HG03108 (cell line): Measurements from ENCODE around the gene PPIB.
"Not testable (repeated sequence)": the region's sequence is repeated elsewhere in the genome, so short reads cannot be mapped to it uniquely, and the experiment has no call there.

Experiments used
- ATAC-seq: cut with Tn5 transposase; IDR thresholded peaks from one replicate; pipeline ENCODE4 v1.9.1; 2021; ENCODE audit warnings: moderate library complexity; ENCODE audit not compliant: unreplicated experiment

The PPIB gene

DNA sequence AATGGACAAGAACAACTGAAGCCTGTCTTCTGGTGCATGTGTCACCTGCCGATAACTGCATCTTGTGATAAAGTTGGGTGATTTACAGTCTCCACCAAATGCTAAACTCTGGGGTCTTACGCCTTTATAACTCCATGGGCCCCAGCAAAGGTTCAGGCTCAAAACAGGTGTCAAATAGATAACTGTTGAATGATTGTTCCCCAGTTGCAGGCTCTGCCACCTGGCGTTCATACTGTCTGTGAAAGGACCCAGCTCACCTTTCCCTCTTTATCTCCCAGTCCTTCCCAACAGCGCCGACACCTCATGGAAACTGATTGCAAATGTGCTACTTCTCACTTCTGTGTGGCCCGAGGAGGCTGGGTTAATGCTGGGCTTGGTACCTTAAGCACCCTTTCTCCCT lies 19.5 kb downstream of the PPIB start:
- ATAC-seq, result no peak

DNA sequence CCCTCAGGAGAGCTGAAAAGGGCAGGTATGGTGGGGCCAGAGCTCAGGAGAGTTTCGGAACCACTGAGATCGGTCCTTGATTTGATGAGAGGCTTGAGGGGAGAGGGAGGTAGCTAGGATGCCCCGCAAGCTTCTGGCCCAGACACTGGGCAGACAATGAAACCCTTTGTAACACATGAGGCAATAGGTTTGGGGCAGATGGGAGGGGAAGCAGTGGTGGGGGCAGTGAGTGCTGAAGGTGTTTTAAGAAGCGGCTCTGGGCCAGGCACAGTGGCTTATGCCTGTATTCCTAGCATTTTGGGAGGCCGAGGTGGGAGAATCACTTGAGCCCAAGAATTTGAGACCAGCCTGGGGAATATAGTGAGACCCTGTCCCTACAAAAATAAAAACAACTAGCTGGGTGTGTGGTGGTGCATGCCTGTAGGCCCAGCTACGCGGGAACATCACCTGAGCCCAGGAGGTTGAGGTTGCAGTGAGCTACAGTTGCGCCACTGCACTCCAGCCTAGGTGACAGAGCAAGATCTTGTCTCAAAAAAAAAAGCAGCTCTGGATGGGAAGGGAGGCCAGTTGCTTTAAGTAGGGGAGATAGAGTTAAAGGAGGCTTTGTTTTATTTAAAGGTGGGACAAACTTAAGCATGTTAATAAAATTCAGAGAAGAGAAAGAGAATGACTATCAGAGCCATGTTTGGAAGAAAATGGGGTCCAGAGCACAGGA lies 20.9 kb downstream of the PPIB start:
- no peak for ATAC-seq

DNA sequence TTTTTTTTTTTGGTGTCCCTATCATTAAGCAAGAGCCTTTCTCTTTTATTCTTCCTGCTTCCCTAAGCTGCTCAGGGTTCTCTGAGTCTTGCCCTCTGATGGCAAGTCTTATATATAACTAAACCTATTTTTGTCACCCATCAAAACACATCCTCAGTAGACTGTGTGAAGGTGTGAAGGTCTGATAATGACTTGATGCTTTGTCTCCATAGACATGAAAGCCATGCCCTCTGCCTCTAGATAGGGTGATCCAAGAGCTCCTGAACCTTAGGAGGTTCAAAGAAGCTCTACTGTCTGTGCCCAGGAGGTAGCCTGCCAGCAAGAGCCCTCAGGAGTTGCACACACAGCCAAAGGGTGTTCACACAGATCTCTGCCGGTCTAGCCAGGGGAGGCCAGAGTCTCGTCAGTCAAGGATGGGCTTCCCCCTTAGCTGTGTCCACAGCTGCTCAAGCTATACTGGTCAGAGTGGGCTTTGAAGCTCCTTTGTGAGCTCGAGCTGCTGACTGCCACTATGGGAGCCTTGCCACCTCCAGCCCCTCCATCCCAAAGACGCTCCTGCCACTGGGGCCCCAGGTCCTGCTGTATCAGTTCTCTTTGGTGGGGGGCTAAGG lies 24.4 kb downstream of the PPIB start:
- ATAC-seq, result no peak

DNA sequence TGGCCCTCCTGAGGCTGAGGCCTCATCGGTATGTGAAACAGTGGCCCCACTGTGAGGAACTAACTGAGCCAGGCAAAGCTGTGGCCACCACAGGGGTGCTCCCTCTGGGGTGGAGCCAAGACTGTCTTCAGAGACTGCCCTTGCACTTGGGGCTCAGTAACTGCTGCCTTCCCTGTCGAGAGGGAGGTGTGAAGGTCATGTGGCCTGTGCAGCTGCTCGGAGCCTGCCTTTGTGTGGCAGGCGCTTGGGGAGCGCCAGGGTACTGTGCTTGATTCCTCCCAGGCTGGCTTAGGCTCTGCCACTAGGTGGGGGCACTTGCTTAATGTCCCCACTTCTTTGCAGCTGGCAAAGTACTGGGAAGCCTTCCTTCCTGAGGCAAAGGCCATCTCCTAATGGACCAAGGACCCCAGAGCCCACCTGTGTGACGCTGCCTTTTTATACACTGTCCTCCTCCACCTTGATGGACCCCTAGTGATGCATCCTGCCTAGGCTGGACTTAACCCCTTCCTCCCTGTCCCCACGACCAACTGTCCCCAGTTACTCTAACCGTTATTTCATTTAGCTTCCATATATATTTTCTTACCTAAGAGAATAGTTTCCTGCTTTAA lies 25.5 kb downstream of the PPIB start:
- ATAC-seq, result no peak

DNA sequence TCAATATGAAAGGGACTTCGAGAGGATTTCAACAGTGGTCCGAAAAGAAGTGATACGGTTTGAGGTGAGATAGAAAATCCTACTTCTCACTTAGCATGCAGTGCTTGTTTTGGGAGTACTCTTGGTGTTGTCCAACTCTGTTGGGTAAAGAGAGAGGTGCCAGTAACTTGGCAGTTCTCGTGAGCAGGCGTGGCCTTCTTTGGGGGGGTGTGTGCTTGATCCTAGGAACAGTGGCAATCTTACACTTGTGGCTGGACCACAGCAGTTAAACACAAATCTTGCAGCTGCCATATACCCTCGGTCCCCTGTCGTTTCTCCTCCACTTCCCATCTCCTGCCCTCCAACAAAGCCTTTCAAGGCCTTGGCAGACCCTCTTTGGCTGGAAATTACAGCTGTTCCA lies 26.5 kb downstream of the PPIB start:
- ATAC-seq, result no peak

DNA sequence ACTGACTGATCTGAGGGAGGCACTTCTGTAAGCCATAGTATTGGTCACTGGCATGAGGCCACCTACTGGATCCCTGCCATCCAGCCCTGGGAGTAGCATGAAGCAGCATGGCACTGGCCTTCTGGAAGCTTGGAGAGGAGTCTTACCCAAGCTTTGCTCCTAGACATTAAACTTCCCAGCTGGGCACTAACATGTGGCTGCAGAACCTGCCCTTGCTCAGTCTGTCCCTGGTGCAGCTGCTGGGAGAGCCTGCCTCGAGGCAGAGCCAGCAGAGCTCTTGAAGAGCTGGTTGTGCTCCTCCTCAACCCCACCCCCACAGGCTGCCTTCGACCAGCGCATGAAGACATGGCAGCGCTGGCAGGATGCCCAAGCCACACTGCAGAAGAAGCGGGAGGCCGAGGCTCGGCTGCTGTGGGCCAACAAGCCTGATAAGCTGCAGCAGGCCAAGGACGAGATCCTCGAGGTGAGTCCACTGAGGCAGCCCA lies 28.4 kb downstream of the PPIB start:
- no peak for ATAC-seq

DNA sequence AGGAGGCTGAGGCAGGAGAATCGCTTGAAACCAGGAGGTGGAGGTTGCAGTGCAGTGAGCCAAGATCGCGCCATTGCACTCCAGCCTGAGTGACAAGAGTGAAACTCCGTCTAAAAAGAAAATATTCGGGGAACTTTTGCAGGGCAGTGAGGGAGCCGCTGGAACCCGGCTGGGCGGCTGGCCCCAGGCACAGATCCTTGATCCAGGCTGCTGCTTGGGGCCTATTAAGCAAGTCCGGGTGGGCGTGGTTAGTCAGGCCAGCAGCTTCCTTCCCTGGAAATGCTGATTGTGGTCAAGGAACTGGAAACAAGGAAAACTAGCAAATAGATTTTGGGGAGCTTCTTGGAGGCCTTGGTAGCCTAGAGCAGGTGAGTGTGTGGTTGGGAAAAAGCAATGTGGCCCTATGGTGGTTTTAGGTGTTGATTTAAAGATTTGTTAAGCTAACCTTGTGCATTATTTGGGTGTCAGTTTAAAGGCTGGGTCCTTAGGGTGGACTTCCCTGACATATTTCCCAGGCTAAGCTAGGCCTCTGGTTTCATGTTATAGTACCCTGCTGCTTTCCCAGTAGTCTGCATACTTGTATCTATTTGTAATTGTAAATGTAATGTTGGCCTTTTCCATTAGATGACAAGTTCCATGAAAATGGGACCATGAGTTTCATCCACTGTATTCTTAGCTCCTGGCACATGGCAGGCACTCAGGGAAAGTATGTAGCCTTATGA lies 29.0 kb downstream of the PPIB start:
- ATAC-seq, result no peak

DNA sequence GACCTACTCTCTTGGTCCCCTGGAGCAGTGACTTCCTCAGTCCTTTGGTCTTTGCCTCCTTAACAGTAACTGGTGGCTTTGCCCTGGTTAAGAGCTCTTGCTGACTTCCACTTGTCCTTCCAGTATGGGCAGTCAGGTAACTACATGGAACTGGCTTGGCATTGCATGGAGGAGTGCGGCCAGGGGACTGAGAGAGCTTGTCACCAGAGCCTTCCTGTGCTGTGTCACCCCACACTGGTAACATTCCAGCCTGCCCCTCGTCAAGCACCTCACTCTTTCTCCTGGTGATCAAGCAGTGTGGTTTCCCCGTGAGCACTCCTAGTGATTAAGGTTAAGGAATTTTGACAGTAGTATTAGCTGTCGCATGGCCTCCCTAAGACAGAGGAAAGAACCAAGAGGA lies 30.6 kb downstream of the PPIB start:
- ATAC-seq, result no peak

DNA sequence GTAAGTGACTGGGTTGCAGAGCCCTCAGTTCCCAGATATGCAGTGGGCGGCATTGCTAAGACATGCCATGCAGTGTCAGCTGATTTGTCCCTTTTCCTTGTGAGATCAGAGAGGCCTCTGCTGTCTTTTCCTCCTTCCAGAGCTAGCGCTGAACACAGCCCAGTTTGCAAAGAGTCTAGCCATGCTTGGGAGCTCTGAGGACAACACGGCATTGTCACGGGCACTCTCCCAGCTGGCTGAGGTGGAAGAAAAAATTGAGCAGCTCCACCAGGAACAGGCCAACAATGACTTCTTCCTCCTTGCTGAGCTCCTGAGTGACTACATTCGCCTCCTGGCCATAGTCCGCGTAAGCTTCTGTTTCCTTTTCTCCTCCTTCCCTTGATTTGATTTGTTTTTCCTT lies 31.3 kb downstream of the PPIB start:
- no peak for ATAC-seq

DNA sequence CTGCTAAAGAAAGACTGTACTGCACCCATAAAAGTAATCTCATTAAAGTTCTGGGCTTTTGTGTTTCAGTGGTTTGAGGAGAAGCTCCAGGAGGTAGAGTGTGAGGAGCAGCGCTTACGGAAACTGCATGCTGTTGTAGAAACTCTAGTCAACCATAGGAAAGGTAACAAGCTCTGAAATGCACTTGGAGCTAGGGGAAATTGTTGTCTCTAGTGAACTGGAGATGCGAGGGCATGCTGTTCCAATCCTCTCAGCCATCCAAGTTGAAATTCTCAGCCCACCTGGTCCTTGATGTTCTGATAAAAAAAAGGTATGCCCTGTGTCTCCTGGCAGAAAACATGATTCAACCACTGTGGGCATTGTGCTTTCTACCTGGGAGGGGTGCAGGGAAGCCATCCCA lies 32.7 kb downstream of the PPIB start:
- no peak for ATAC-seq

DNA sequence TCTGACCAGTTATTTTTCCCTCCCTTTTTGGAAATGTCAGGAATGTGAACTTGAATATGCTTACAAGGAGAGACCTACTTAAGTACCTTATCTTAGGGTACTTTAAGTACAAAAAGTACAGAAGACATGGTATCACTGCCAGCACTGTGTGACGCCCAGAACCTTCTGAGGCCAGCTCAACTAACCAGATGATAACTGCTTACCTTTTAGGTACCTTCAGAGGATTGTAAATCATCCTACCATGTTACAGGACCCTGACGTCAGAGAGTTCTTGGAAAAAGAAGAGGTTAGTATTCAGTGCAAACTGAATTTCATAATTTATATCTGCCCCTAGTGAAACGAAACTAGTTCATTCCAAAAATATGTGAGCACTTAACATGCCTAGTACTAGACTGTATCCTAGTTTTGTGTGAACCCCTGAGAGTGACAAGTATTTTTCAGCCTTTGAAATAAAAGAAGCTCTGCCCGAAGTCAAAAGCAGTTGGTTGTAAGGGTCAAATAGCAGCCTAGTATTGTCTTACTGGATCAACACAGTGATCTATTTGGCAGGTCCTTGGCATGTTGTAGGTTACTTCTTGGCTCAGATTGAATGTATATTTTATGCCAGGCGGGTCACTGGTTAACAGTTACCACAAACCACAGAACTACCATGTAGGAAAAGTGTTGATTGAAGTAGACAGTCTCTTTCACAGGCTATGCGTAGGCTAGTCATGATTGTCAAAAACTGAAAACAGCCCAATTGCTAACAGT lies 35.1 kb downstream of the PPIB start:
- no peak for ATAC-seq

DNA sequence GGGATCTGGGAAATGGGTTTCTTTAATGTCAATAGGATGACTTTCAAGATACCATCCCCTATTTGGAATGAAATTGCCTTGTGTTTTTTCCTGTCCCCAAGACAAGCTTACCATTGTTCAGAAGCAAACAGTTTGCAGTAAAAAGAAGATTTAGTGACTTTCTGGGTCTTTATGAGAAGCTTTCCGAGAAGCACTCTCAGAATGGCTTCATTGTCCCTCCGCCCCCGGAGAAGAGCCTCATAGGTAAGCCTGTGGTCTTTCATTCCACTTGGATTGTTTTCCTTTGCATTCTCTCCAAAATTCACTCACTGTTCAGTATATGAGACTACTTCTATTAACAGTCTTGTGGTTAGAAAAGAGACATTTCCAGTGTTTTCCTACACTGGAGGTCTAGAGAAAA lies 36.8 kb downstream of the PPIB start:
- ATAC-seq, result no peak

DNA sequence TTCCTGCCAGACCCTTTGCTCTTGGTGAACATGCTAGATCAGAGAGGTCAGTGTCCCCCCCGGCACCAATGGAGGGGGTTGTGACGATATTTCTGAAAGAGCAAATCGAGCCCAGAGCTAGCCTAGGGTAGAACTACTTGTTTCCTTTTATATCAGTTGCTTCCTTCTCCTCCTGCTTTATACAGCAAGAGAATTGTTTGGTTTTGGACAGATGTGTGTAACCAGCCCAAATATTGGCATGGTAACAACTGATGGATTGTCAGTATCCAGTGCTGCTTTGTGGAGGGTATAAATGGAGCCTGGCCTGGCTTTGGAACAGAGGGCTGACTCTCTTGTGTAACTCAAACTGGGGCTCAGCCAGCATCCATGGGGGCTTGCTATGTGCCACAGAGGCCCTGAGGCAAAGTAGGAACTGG lies 39.9 kb downstream of the PPIB start:
- no peak for ATAC-seq

DNA sequence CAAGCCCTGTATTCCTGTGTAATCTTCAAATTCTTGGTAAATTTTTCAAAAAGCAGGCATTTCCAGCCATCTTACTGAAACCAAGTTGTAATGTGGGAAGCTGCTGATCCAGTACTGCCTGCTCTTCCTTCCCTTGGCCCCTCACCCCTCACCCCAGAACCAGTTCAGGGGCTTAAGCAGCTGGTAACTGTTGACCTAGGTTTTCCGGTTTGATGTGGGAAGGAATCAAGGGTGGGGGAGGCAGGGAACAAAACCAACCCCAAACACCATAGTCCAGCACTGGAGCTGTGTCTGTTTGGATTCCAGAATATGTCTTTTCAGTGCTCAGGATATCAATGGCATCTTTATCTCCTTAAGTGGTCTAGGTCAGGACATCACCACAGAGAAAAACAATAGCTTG lies 40.4 kb downstream of the PPIB start:
- no peak for ATAC-seq

DNA sequence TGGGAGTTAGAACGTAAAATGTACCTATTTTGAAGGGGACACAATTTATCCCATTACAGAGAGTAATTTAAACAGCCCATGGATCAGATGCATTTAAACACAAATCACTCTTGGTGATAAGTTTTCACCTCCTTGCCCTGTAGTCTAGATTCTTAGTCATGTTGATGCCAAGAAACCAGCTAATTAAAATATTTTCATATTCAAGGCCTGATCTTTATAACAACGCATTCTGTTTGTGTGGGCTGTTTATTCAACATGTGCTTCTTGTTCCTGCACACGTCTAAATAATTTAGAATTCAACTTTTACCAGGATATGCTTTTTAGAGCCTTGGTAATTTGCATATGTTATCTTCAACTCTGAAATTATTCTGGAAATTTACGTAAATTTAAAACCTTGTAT lies 41.2 kb downstream of the PPIB start:
- no peak for ATAC-seq

DNA sequence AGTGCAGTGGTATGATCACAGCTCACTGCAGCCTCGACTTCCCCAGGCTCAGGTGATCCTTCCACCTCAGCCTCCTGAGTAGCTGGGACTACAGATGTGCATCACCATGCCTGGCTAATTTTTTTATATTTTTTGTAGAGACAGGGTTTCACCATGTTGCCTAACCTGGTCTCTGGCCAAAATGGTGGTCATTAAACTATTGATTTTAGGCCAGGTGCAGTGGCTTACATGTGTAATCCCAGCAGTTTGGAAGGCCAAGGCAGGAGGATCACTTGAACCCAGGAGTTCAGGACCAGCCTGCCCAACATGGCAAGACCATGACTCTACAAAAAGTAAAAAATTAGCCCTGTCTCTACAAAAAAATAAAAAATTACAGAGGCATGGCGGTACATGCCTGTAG lies 42.5 kb downstream of the PPIB start:
- not testable (repeated sequence) for ATAC-seq

DNA sequence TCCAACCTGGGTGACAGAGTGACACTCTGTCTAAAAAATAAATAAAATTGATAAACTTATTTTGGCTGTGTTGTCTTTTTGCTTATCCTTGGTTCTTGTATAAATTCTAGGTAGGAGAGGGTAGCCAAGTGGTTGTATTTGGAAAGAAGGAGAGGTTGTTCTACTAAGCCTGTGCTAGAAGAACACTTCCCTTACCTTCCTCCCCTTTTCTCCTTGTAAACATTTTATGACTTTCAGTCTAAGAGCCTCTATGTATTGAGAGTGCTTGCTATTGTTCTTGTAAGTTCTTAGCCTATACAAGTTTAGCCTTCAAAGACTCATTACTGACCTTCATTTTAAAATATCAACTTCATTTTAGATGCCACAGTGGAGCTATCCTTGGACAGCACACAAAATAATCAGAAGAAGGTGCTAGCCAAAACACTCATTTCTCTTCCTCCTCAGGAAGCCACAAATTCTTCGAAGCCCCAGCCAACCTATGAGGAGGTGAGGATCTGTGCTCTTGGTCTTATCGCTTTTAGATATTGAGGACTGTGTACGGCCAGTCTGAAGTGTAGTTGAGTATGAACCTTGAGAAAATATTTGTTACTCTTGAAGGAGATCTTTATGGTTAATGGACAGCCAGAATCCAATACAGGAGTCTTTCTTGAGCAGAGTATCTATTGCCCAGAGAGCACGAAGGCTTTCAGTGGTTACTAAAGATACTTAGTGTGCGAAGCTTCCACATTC lies 44.9 kb downstream of the PPIB start:
- no peak for ATAC-seq

DNA sequence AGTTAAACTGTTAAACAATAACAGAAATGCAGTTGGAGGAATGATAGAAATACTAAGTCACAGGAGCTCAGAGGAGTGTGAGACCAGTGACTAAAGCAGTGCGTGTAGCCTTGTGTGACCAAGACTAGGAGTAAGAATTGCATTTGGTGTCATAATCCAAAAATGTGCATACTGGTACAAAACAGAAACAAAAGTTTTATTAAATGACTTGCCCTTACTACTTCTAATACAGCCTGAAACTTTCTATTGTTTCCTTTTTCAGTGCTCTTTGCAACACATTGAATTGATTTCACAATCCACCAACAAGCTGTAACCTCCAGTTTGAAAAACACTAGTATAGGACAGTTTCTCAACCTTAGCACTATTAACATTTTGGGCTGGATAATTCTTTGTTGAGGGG lies 49.9 kb downstream of the PPIB start:
- ATAC-seq, result no peak

DNA sequence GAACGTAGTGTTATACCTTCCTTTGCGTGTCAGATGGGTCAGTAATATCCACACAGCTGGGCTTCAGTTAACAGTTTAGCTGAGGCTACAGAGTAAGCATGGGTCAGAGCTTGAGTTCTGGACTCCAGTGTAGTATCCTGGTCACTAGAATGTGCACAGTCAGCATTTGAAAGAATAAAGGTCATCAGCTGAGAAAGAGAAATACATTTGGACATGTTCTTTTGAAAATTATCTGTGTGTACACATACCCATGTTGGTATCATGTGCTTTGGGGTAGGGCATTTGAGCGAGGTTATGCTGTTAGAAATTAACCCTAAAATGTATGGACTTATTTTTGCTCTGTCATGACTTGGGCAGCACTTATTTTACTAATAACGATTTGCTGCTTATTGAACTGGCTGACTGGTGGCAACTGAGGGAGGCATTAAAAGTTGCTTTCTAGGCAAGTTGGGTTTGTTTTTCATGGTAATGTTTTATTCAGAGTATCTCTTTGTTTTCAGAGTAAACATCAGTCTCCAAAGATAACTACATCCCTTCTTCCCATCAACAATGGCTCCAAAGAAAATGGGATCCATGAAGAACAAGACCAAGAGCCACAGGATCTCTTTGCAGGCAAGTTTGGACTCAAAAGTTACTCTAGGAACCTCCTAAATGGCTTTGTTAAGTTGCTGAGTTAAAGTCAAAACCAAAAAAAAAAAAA lies 50.6 kb downstream of the PPIB start:
- ATAC-seq, result no peak

DNA sequence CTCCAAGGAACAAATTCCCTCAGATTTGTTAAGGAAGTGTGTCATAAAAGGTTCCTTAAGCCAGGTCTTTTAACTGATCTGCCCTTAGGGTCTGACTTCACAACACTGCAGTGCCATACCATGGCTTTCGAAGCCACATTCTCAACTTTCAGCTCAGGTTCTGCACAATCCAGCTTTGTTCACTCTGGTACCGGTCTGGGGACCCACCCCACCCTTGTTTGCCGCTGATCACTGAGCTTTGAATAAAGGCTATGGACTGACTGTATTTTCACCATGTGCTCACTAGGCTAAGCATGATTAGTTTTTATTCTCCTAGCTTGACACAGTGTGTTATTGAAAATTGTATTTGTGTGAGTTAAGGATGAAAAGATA lies 51.2 kb downstream of the PPIB start:
- ATAC-seq, result no peak
